H1 (cell line): ENCODE results near the gene CMYA5. TPM values are rescaled to one million over a fixed set of nuclear protein-coding genes. Genes with fewer than 3 reads are reported as not detected.

ENCODE experiments used
- BACH1 ChIP-seq: IDR thresholded peaks from 2 replicates; pipeline ENCODE4 v1.6.1; 2012; ENCODE audit warnings: low read length, improper control_type of control experiment
- BCL11A ChIP-seq, 2 experiments: IDR thresholded peaks; one replicate each; pipeline ENCODE4 v1.6.1; 2011; ENCODE audit warnings: low read depth in 2 of 2, low read length in 2 of 2, mild to moderate bottlenecking in 2 of 2
- CHD1 ChIP-seq: IDR thresholded peaks from 2 replicates; pipeline ENCODE4 v1.6.1; 2012; ENCODE audit warnings: low read depth, low read length, improper control_type of control experiment
- JUN ChIP-seq: IDR thresholded peaks from 2 replicates; pipeline ENCODE4 v1.6.1; 2011; ENCODE audit warnings: low read depth, mild to moderate bottlenecking, improper control_type of control experiment, low read length
- TBP ChIP-seq: IDR thresholded peaks from 2 replicates; pipeline ENCODE4 v1.6.1; 2011; ENCODE audit warnings: low read depth, low read length, improper control_type of control experiment
- ZNF274 ChIP-seq: IDR thresholded peaks from 2 replicates; pipeline ENCODE4 v1.7.0; 2012; ENCODE audit warnings: low read length, borderline replicate concordance; ENCODE audit errors: extremely low read depth
- polyA plus RNA-seq, 7 experiments: library from polyadenylated mRNA; depleted of rRNA in 3 of 7; stranded (reverse) in 5 of 7; unstranded in 2 of 7; fragments of >200 nt in 5 of 7; fragments of 200-250 nt in 2 of 7; gene quantifications; 1 replicate in 5 of 7; 2 replicates in 1 of 7; 4 replicates in 1 of 7; pipeline versions ENCODE4 v1.2.1 to v1.2.3, GENCODE V29; 2011 to 2013; ENCODE audit warnings: missing spikeins in 2 of 7, mixed read lengths in 2 of 7
- total RNA-seq: library from RNA; stranded (reverse); fragmentation: NEBNext Ultra II Directional; extraction: Animal tissue kit (Norgen Biotek cat#: 25700); gene quantifications from 2 replicates; pipeline ENCODE4 v1.2.1, GENCODE V29; 2021

Gene CMYA5
- total and polyA plus RNA-seq, 2 of the 8 experiments (the other 6 are each of a cell fraction or from before 2014, with no cell fraction given), result 0.88 to 0.95 TPM

DNA sequence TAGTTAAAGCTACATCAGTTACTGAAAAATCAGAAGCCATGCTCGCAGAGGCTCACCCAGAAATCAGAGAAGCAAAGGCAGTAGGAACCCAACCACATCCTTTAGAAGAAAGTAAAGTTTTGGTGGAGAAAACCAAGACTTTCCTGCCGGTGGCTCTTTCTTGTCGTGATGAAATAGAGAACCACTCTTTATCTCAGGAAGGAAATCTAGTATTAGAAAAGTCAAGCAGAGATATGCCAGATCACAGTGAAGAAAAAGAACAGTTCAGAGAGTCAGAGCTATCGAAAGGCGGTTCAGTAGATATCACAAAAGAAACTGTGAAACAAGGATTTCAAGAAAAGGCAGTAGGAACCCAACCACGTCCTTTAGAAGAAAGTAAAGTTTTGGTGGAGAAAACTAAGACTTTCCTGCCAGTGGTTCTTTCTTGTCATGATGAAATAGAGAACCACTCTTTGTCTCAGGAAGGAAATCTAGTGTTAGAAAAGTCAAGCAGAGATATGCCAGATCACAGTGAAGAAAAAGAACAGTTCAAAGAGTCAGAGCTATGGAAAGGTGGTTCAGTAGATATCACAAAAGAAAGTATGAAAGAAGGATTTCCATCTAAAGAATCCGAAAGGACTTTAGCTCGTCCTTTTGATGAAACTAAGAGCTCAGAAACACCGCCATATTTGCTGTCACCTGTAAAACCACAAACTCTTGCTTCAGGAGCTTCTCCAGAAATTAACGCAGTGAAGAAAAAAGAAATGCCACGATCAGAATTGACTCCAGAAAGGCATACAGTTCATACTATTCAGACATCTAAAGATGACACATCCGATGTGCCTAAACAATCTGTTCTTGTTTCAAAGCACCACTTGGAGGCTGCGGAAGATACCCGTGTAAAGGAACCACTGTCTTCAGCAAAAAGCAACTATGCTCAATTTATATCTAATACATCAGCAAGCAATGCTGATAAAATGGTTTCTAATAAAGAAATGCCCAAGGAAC is 47.2 kb downstream of the CMYA5 start (continued):
- TF ChIP-seq BCL11A (IDR thresholded peaks at IDR 0.05; ENCODE audit: low read depth in 2 of 2, low read length in 2 of 2) (no peak), CHD1 (no peak), JUN (no peak), TBP (no peak), ZNF274 (no peak), BACH1 (no peak)
